ENCODE measurements around the gene TRAPPC6A. TPM values are rescaled to one million over a fixed set of nuclear protein-coding genes. Genes with fewer than 3 reads are reported as not detected.

TRAPPC6A gene
- total RNA-seq, 1 donor from 2014 or later, result 42.8 TPM

- Mint-ChIP-seq H3K27me3 (ENCODE audit: low read depth) (peaks cover 47% of the 10 kb centered on the region), H3K36me3 (no peaks in the 10 kb centered on the region), H3K27ac (no peak overlapping the region), H3K9me3 (no peaks in the 10 kb centered on the region), H3K4me1 (peaks cover 25% of the 10 kb centered on the region), H3K4me3 (no peak overlapping the region)
- TF ChIP-seq, protein P1, sequence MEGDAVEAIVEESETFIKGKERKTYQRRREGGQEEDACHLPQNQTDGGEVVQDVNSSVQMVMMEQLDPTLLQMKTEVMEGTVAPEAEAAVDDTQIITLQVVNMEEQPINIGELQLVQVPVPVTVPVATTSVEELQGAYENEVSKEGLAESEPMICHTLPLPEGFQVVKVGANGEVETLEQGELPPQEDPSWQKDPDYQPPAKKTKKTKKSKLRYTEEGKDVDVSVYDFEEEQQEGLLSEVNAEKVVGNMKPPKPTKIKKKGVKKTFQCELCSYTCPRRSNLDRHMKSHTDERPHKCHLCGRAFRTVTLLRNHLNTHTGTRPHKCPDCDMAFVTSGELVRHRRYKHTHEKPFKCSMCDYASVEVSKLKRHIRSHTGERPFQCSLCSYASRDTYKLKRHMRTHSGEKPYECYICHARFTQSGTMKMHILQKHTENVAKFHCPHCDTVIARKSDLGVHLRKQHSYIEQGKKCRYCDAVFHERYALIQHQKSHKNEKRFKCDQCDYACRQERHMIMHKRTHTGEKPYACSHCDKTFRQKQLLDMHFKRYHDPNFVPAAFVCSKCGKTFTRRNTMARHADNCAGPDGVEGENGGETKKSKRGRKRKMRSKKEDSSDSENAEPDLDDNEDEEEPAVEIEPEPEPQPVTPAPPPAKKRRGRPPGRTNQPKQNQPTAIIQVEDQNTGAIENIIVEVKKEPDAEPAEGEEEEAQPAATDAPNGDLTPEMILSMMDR (IDR thresholded peaks at IDR 0.05; ENCODE audit: unreplicated experiment), result no peak
- DNase-seq (ENCODE audit: low spot score in 2 of 2, unreplicated experiment in 2 of 2), result no peak
Observed at GRCh38 chr19:45213031-45213430, 35.0 kb upstream of the TRAPPC6A start.

DNA sequence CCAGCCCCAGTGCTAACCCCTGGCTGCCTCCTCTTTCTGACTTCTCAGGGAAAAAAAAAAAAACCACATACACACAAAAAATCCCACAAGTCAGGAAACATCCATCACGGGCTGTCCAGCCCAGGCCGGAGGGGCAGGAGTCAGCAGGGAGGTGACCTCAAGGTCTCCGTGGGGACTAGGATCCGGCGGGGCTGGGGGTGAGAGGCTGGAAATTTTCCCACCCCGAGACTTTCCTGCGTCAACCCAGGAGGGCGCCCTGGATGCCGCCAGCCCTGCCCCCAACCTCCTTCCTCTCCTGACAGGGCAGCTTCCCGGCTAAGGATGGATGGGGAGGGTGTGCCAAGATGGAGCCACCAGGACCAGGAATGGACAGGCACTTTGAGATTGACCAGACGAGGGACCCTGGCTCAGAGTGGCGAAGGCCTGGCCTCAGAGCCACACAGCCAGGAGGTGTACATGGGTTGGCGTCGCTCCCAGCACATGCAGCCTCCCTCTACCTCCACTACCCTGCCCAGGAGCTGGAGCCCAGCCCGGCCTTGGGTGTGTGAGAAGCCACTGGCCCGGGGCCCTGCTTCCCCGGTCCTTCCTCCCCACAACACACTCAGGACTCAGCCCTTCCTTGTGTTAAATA, 33.8 kb upstream of the TRAPPC6A start:
- Mint-ChIP-seq H3K27me3 (ENCODE audit: low read depth) (peaks cover 37% of the 10 kb centered on the region), H3K4me1 (peaks cover 23% of the 10 kb centered on the region), H3K4me3 (no peak overlapping the region), H3K36me3 (no peaks in the 10 kb centered on the region), H3K9me3 (no peaks in the 10 kb centered on the region), H3K27ac (no peak overlapping the region)
- DNase-seq (ENCODE audit: low spot score in 2 of 2, unreplicated experiment in 2 of 2), result no peak
- TF ChIP-seq, protein P1 (IDR thresholded peaks at IDR 0.05; ENCODE audit: unreplicated experiment), result no peak

DNA sequence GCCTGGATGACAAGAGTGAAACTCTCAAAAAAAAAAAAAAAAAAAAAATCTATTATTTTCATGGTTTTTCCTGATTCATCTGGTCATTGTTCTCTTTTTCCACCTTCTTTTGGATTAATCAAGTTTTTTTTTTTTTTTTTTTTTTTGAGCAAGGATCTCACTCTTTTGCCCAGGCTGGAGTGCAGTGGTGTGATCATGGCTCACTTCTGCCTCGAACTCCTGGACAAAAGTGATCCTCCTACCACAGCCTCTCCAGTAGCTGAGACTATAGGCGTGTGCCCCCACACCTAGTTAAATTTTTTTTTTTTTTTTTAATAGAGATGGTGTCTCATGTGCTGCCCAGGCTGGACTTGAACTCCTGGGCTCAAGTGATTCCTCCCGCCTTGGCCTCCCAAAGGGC, 28.3 kb upstream of the TRAPPC6A start:
- TF ChIP-seq, protein P1 (IDR thresholded peaks at IDR 0.05; ENCODE audit: unreplicated experiment), result no peak
- Mint-ChIP-seq H3K27me3 (ENCODE audit: low read depth) (peaks cover 2% of the 10 kb centered on the region), H3K9me3 (no peaks in the 10 kb centered on the region), H3K36me3 (no peaks in the 10 kb centered on the region), H3K27ac (no peak overlapping the region), H3K4me3 (no peak overlapping the region), H3K4me1 (peaks cover 3% of the 10 kb centered on the region)
- DNase-seq (ENCODE audit: low spot score in 2 of 2, unreplicated experiment in 2 of 2), result no peak

GRCh38 chr19:45205810-45206209, 27.8 kb upstream of the TRAPPC6A start:
- H3K4me3 Mint-ChIP-seq, result no peak overlapping the region
- TF ChIP-seq, protein P1 (IDR thresholded peaks at IDR 0.05; ENCODE audit: unreplicated experiment), result no peak
- no peaks in the 10 kb centered on the region for H3K36me3 Mint-ChIP-seq
- no peak for DNase-seq (ENCODE audit: low spot score in 2 of 2, unreplicated experiment in 2 of 2)
- no peaks in the 10 kb centered on the region for H3K9me3 Mint-ChIP-seq
- peaks cover 2% of the 10 kb centered on the region for H3K27me3 Mint-ChIP-seq (ENCODE audit: low read depth)
- no peaks in the 10 kb centered on the region for H3K4me1 Mint-ChIP-seq
- no peak overlapping the region for H3K27ac Mint-ChIP-seq

DNA sequence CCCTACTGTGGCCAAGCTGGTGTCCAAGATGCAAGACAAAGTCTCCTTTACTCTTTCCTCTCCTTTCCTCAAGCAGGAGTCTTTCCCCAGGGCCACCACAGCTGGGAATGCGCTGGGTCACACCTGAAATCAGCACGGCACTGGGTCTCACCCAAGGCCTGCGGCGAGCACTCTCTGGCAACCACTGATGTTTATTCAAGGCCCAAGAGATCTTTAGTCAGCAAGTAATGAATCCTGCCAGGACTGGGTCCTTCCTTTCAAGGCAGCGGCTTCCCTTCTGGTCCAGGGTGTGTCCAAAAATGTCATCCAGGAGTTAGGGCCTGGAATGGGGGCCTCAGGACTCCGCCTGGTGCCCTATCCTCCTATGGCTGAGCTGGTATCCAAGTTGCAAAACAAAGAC, 24.6 kb upstream of the TRAPPC6A start:
- TF ChIP-seq, protein P1 (IDR thresholded peaks at IDR 0.05; ENCODE audit: unreplicated experiment), result no peak
- Mint-ChIP-seq H3K36me3 (no peaks in the 10 kb centered on the region), H3K4me1 (no peaks in the 10 kb centered on the region), H3K27ac (no peak overlapping the region), H3K9me3 (no peaks in the 10 kb centered on the region), H3K27me3 (ENCODE audit: low read depth) (peaks cover 18% of the 10 kb centered on the region), H3K4me3 (no peak overlapping the region)
- DNase-seq (ENCODE audit: low spot score in 2 of 2, unreplicated experiment in 2 of 2), result no peak

DNA sequence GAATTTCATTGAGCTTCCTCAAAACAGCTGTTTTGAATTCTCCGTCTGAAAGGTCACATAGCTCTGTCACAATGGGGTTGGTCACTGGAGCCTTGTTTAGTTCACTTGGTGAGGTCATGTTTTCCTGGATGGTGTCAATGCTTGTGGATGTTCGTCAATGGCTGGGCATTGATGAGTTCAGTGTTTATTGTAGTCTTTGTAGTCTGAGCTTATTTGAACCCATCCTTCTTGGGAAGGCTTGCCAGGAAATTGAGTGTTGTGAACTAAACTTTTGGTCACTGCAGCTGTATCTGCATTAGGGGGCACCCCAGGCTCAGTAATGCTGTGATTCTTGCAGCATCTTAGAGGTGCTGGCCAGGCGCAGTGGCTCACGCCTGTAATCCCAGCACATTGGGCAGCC, 22.5 kb upstream of the TRAPPC6A start:
- H3K4me3 Mint-ChIP-seq, result no peak overlapping the region
- H3K9me3 Mint-ChIP-seq, result no peaks in the 10 kb centered on the region
- H3K27ac Mint-ChIP-seq, result no peak overlapping the region
- H3K36me3 Mint-ChIP-seq, result no peaks in the 10 kb centered on the region
- TF ChIP-seq, protein P1 (IDR thresholded peaks at IDR 0.05; ENCODE audit: unreplicated experiment), result no peak
- H3K4me1 Mint-ChIP-seq, result no peaks in the 10 kb centered on the region
- no peak for DNase-seq (ENCODE audit: low spot score in 2 of 2, unreplicated experiment in 2 of 2)
- H3K27me3 Mint-ChIP-seq (ENCODE audit: low read depth), result peaks cover 22% of the 10 kb centered on the region
